PC-3 (cell line): ENCODE results near the gene PRKAR2B. TPM values are rescaled to one million over a fixed set of nuclear protein-coding genes. Genes with fewer than 3 reads are reported as not detected.

Experiments used
- ATAC-seq: fragments of 200-7000 bp; cut with Tn5 transposase; 2 replicates; pipeline ENCODE4 v1.9.1; 2020; ENCODE audit warnings: mild to moderate bottlenecking, moderate library complexity
- BruUV-seq: library from RNA; stranded (reverse); fragments of 400-500 nt; replicated peaks from 2 replicates; lab custom pipeline; 2021; lab: Mats Ljungman, UMichigan
- CTCF ChIA-PET: fragments of 300-600 bp; sonication (Branson Sonifier 250); formaldehyde crosslinking; loops from one replicate; lab custom pipeline; 2022; ENCODE audit warnings: antibody characterized with exemption; lab: Charles Lee
- POLR2A ChIA-PET: fragments of 300-600 bp; sonication (Branson Sonifier 250); formaldehyde crosslinking; loops from one replicate; lab custom pipeline; 2022; ENCODE audit warnings: antibody characterized with exemption; ENCODE audit not compliant: unreplicated experiment; lab: Charles Lee
- DNase-seq: peaks from one replicate; pipeline ENCODE4 v3.0.0-alpha.2; 2015
- H2AFZ ChIP-seq: fragments of 300-600 bp; sonication (generic); 2 replicates; pipeline ENCODE4 v1.6.0; 2016; ENCODE audit warnings: antibody characterized with exemption, low read length
- H3F3A ChIP-seq: fragments of 300-600 bp; sonication (generic); one replicate; pipeline ENCODE4 v1.6.0; 2017; ENCODE audit warnings: antibody characterized with exemption, low read length, control low read depth, mild to moderate bottlenecking; ENCODE audit not compliant: unreplicated experiment
- H3K27ac ChIP-seq: fragments of 300-600 bp; sonication (generic); 2 replicates; pipeline ENCODE4 v1.5.1; 2016; ENCODE audit warnings: mild to moderate bottlenecking, low read length
- H3K27me3 ChIP-seq: fragments of 300-600 bp; sonication (generic); 2 replicates; pipeline ENCODE4 v1.6.1; 2016; ENCODE audit warnings: low read length, mixed read lengths
- H3K36me3 ChIP-seq: fragments of 300-600 bp; sonication (generic); 2 replicates; pipeline ENCODE4 v1.6.1; 2016; ENCODE audit warnings: low read depth, mixed run types, low read length, mixed read lengths
- H3K4me1 ChIP-seq: fragments of 300-600 bp; sonication (generic); 2 replicates; pipeline ENCODE4 v1.5.1; 2016; ENCODE audit warnings: low read length; ENCODE audit not compliant: insufficient read depth
- H3K4me2 ChIP-seq: fragments of 300-600 bp; sonication (generic); 2 replicates; pipeline ENCODE4 v1.6.0; 2016; ENCODE audit warnings: low read length
- H3K4me3 ChIP-seq: fragments of 300-600 bp; sonication (generic); 2 replicates; pipeline ENCODE4 v1.5.1; 2016; ENCODE audit warnings: mild to moderate bottlenecking, low read length, mixed read lengths
- H3K79me2 ChIP-seq: fragments of 300-600 bp; sonication (generic); 2 replicates; pipeline ENCODE4 v1.6.1; 2017; ENCODE audit warnings: low read length, mixed read lengths
- H3K9ac ChIP-seq: fragments of 300-600 bp; sonication (generic); 2 replicates; pipeline ENCODE4 v1.6.0; 2016; ENCODE audit warnings: mild to moderate bottlenecking, low read length
- H3K9me2 ChIP-seq: fragments of 300-600 bp; sonication (generic); replicated peaks from 2 replicates; pipeline ENCODE4 v1.6.1; 2016; ENCODE audit warnings: mixed run types, low read length, mixed read lengths
- H3K9me3 ChIP-seq: fragments of 300-600 bp; sonication (generic); 2 replicates; pipeline ENCODE4 v1.6.1; 2016; ENCODE audit warnings: low read length, mixed read lengths
- H4K20me1 ChIP-seq: fragments of 300-600 bp; sonication (generic); 2 replicates; pipeline ENCODE4 v1.6.1; 2016; ENCODE audit warnings: low read length, mixed read lengths
- CTCF ChIP-seq: fragments of 300-600 bp; sonication (generic); conservative IDR thresholded peaks from 2 replicates; pipeline ENCODE4 v1.5.1; 2017; ENCODE audit warnings: antibody characterized with exemption, low read depth, mild to moderate bottlenecking, low read length
- EZH2 ChIP-seq: fragments of 300-600 bp; sonication (generic); IDR thresholded peaks from one replicate; pipeline ENCODE4 v1.6.1; 2017; ENCODE audit warnings: antibody characterized with exemption, mild to moderate bottlenecking, low read length; ENCODE audit not compliant: unreplicated experiment
- EZH2phosphoT487 ChIP-seq: fragments of 300-600 bp; sonication (generic); IDR thresholded peaks from 2 replicates; pipeline ENCODE4 v1.6.1; 2018; ENCODE audit warnings: mild to moderate bottlenecking, antibody characterized with exemption, low read length, borderline replicate concordance
- intact Hi-C: fragments of 100-400 bp; cut with micrococcal nuclease; formaldehyde crosslinking; loops from 2 replicates; pipeline ENCODE4 v1.9.0; 2023
- total RNA-seq: library from RNA; depleted of rRNA; stranded (reverse); fragments of >200 nt; gene quantifications from 2 replicates; pipeline ENCODE4 v1.2.3, GENCODE V29; 2014

The PRKAR2B gene
- total RNA-seq, 1 experiment from 2014 or later, result 0.29 TPM

GRCh38 chr7:107002126-107002525, 42.4 kb upstream of the PRKAR2B start:
- ChIA-PET POLR2A (no interaction called here), CTCF (interaction anchor here (0.7 kb wide), 1 partner anchor 88 kb away, joined by 4 read pairs; no protein-coding TSS in a partner anchor)
- DNase-seq (no peak), ATAC-seq (no peak)
- Histone ChIP-seq H3K27me3 (peaks cover 22% of the 10 kb centered on the region), H3K4me3 (no peak overlapping the region), H3K27ac (no peak overlapping the region), H3K9me3 (no peaks in the 10 kb centered on the region), H3F3A (no peaks in the 10 kb centered on the region), H3K36me3 (no peaks in the 10 kb centered on the region), H3K4me1 (no peaks in the 10 kb centered on the region), H3K4me2 (no peak overlapping the region), H4K20me1 (no peaks in the 10 kb centered on the region), H3K79me2 (no peaks in the 10 kb centered on the region), H2AFZ (no peak overlapping the region), H3K9me2 (no peaks in the 10 kb centered on the region), H3K9ac (no peak overlapping the region)
- intact Hi-C loops, result no loop called here
- TF ChIP-seq CTCF (no peak), EZH2 (no peak), EZH2phosphoT487 (no peak)
- no TSS peak for BruUV-seq

- BruUV-seq, result no TSS peak
- Histone ChIP-seq H4K20me1 (no peaks in the 10 kb centered on the region), H3K79me2 (no peaks in the 10 kb centered on the region), H2AFZ (no peak overlapping the region), H3K4me1 (no peaks in the 10 kb centered on the region), H3K36me3 (no peaks in the 10 kb centered on the region), H3K9ac (no peak overlapping the region), H3K4me3 (no peak overlapping the region), H3K27me3 (peaks cover 18% of the 10 kb centered on the region), H3K4me2 (no peak overlapping the region), H3F3A (no peaks in the 10 kb centered on the region), H3K27ac (no peak overlapping the region), H3K9me3 (no peaks in the 10 kb centered on the region), H3K9me2 (no peaks in the 10 kb centered on the region)
- CTCF ChIA-PET, result no interaction called here
- DNase-seq (no peak), ATAC-seq (no peak)
- intact Hi-C loops, result no loop called here
- no peak for TF ChIP-seq EZH2phosphoT487
- no peak for TF ChIP-seq CTCF
- TF ChIP-seq EZH2, result no peak
- POLR2A ChIA-PET, result no interaction called here
Observed at GRCh38 chr7:107002529-107002998, 41.9 kb upstream of the PRKAR2B start.

- intact Hi-C loops, result no loop called here
- CTCF ChIA-PET, result no interaction called here
Observed at GRCh38 chr7:107007007-107007891, 37.3 kb upstream of the PRKAR2B start.

More at GRCh38 chr7:107007007-107007891, 37.3 kb upstream of the PRKAR2B start:
- Histone ChIP-seq H3K9me3 (no peaks in the 10 kb centered on the region), H4K20me1 (no peaks in the 10 kb centered on the region), H3F3A (no peaks in the 10 kb centered on the region), H3K4me3 (no peak overlapping the region), H3K27ac (no peak overlapping the region), H2AFZ (no peak overlapping the region), H3K9ac (no peak overlapping the region), H3K36me3 (no peaks in the 10 kb centered on the region), H3K4me2 (no peak overlapping the region), H3K79me2 (no peaks in the 10 kb centered on the region), H3K4me1 (no peaks in the 10 kb centered on the region), H3K9me2 (no peaks in the 10 kb centered on the region), H3K27me3 (no peaks in the 10 kb centered on the region)
- POLR2A ChIA-PET, result no interaction called here
- no peak for DNase-seq
- no TSS peak for BruUV-seq
- TF ChIP-seq EZH2phosphoT487, result no peak
- TF ChIP-seq CTCF, result no peak
- no peak for TF ChIP-seq EZH2
- ATAC-seq, result no peak
